CD4-positive, alpha-beta T cell (primary cell): ENCODE measurements around the gene EIF5. TPM values are rescaled to one million over a fixed set of nuclear protein-coding genes. Genes with fewer than 3 reads are reported as not detected.
A peak's percentile ranks its signal among the peaks of the same experiment; 100 is the strongest.

Experiments
- ATAC-seq: fragments of 200-7000 bp; cut with Tn5 transposase; one replicate; pipeline ENCODE4 v1.10.0; 2022; ENCODE audit warnings: mild to moderate bottlenecking; ENCODE audit not compliant: poor library complexity
- CTCF ChIA-PET: fragments of 350-600 bp; sonication (Branson Sonifier 250); formaldehyde crosslinking; loops from one replicate; lab custom pipeline; 2021; ENCODE audit warnings: antibody characterized with exemption, inconsistent platforms; lab: Charles Lee
- POLR2A ChIA-PET: fragments of 350-600 bp; sonication (Branson Sonifier 250); formaldehyde crosslinking; loops from one replicate; lab custom pipeline; 2021; ENCODE audit warnings: antibody characterized with exemption, inconsistent platforms; lab: Charles Lee
- DNase-seq, 14 experiments: peaks; one replicate each; pipeline ENCODE4 v3.0.0-alpha.2; 2013 to 2020; ENCODE audit warnings: mixed read lengths in 2 of 14
- H3K27ac ChIP-seq, 2 donors: one replicate each; pipeline versions ENCODE4 v1.5.1 to v1.7.0; 2013; ENCODE audit warnings: low read length in 2 of 2, low read depth in 1 of 2, mild to moderate bottlenecking in 1 of 2
- H3K27me3 ChIP-seq, 2 experiments: 1 replicate in 1 of 2; 2 replicates in 1 of 2; pipeline versions ENCODE4 v1.6.1 to v1.7.0; 2013; ENCODE audit warnings: low read length in 2 of 2, control low read depth in 1 of 2, mild to moderate bottlenecking in 1 of 2, moderate library complexity in 1 of 2; ENCODE audit not compliant: insufficient read depth in 2 of 2, control insufficient read depth in 1 of 2
- H3K36me3 ChIP-seq: one replicate; pipeline ENCODE4 v1.6.1; 2013; ENCODE audit warnings: low read length, control low read depth; ENCODE audit not compliant: insufficient read depth
- H3K4me1 ChIP-seq: one replicate; pipeline ENCODE4 v1.6.1; 2013; ENCODE audit warnings: low read length, control low read depth; ENCODE audit not compliant: insufficient read depth
- H3K4me3 ChIP-seq: one replicate; pipeline ENCODE4 v1.5.1; 2013; ENCODE audit warnings: mild to moderate bottlenecking, low read length, moderate library complexity
- H3K9me3 ChIP-seq, 2 experiments: 1 replicate in 1 of 2; 2 replicates in 1 of 2; pipeline versions ENCODE4 v1.6.1 to v1.7.0; 2013; ENCODE audit warnings: low read length in 2 of 2, mild to moderate bottlenecking in 2 of 2, control low read depth in 1 of 2, moderate library complexity in 1 of 2; ENCODE audit not compliant: control insufficient read depth in 1 of 2, insufficient read depth in 1 of 2
- H3K27ac Mint-ChIP-seq: one replicate; pipeline ENCODE4 v1.8.0; 2020; ENCODE audit warnings: mixed read lengths
- H3K27me3 Mint-ChIP-seq: one replicate; pipeline ENCODE4 v1.8.0; 2021; ENCODE audit warnings: mixed read lengths
- H3K36me3 Mint-ChIP-seq: one replicate; pipeline ENCODE4 v1.8.0; 2021; ENCODE audit warnings: low read depth, mixed read lengths
- H3K4me1 Mint-ChIP-seq: one replicate; pipeline ENCODE4 v1.8.0; 2021; ENCODE audit warnings: low read depth, mixed read lengths
- H3K4me3 Mint-ChIP-seq: one replicate; pipeline ENCODE4 v1.8.0; 2020; ENCODE audit warnings: mild to moderate bottlenecking, mixed read lengths
- H3K9me3 Mint-ChIP-seq: one replicate; pipeline ENCODE4 v1.8.0; 2020; ENCODE audit warnings: mixed read lengths
- intact Hi-C, 2 experiments: fragments of 100-400 bp; cut with DNase I in 1 of 2; cut with micrococcal nuclease in 1 of 2; formaldehyde crosslinking; loops; one replicate each; pipeline versions ENCODE4 v1.15.1 to v1.9.0; 2023 to 2025; cut with DNase I, micrococcal nuclease
- total RNA-seq, 174 experiments: library from RNA in 2 of 174; stranded (reverse) in 2 of 174; gene quantifications; one replicate each; pipeline ENCODE4 v1.2.3 and lab custom pipeline; 2021 to 2026
- TF ChIP-seq, protein P1 (sequence below): fragments of 200-600 bp; IDR thresholded peaks from one replicate; pipeline ENCODE4 v1.8.0; 2022; ENCODE audit warnings: antibody characterized with exemption, mild to moderate bottlenecking

The EIF5 gene
- total RNA-seq, 2 experiments from 2014 or later, result 658 TPM

- TF ChIP-seq, protein P1, sequence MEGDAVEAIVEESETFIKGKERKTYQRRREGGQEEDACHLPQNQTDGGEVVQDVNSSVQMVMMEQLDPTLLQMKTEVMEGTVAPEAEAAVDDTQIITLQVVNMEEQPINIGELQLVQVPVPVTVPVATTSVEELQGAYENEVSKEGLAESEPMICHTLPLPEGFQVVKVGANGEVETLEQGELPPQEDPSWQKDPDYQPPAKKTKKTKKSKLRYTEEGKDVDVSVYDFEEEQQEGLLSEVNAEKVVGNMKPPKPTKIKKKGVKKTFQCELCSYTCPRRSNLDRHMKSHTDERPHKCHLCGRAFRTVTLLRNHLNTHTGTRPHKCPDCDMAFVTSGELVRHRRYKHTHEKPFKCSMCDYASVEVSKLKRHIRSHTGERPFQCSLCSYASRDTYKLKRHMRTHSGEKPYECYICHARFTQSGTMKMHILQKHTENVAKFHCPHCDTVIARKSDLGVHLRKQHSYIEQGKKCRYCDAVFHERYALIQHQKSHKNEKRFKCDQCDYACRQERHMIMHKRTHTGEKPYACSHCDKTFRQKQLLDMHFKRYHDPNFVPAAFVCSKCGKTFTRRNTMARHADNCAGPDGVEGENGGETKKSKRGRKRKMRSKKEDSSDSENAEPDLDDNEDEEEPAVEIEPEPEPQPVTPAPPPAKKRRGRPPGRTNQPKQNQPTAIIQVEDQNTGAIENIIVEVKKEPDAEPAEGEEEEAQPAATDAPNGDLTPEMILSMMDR, result no peak
- Histone ChIP-seq H3K27ac (no peak overlapping the region), H3K36me3 (peaks cover 60% of the 10 kb centered on the region), H3K27me3 (no peaks in the 10 kb centered on the region), H3K9me3 (no peaks in the 10 kb centered on the region), H3K4me1 (no peaks in the 10 kb centered on the region), H3K4me3 (no peak overlapping the region)
- Mint-ChIP-seq H3K36me3 (peaks cover 64% of the 10 kb centered on the region), H3K27ac (peak overlapping the region; percentile 45), H3K9me3 (no peaks in the 10 kb centered on the region), H3K27me3 (no peaks in the 10 kb centered on the region), H3K4me3 (no peak overlapping the region), H3K4me1 (peaks cover 35% of the 10 kb centered on the region)
- CTCF ChIA-PET, result interaction anchor here (1.1 kb wide), 1 partner anchor 47 kb away, joined by 3 read pairs; no protein-coding TSS in a partner anchor
- intact Hi-C loops, result no loop called here
- ATAC-seq (no peak), DNase-seq (no peak)
- POLR2A ChIA-PET, result interaction anchor here (2.2 to 6.1 kb wide), 2 partner anchors 9 to 47 kb away, joined by 7 to 51 read pairs; partner anchors contain the start of gene EIF5
Observed at GRCh38 chr14:103343905-103344797, 10.1 kb downstream of the EIF5 start.

GRCh38 chr14:103346286-103346685 lies 12.2 kb downstream of the EIF5 start:
- TF ChIP-seq, protein P1, result no peak
- peaks cover 38% of the 10 kb centered on the region for H3K36me3 ChIP-seq
- POLR2A ChIA-PET, result interaction anchor here (0.8 to 6.1 kb wide), 2 partner anchors 12 to 41 kb away, joined by 3 to 51 read pairs; partner anchors contain the start of gene EIF5
- no peaks in the 10 kb centered on the region for H3K9me3 Mint-ChIP-seq
- peaks cover 20% of the 10 kb centered on the region for H3K4me1 Mint-ChIP-seq
- intact Hi-C loops, result no loop called here
- CTCF ChIA-PET, result no interaction called here
- H3K4me1 ChIP-seq, result no peaks in the 10 kb centered on the region
- peak overlapping the region; percentile 47 for H3K27ac Mint-ChIP-seq
- DNase-seq, result no peak
- H3K27me3 ChIP-seq, result no peaks in the 10 kb centered on the region
- H3K27ac ChIP-seq, result no peak overlapping the region
- no peak for ATAC-seq
- no peaks in the 10 kb centered on the region for H3K9me3 ChIP-seq
- no peaks in the 10 kb centered on the region for H3K27me3 Mint-ChIP-seq
- no peak overlapping the region for H3K4me3 Mint-ChIP-seq
- peaks cover 43% of the 10 kb centered on the region for H3K36me3 Mint-ChIP-seq
- H3K4me3 ChIP-seq, result no peak overlapping the region

- H3K36me3 Mint-ChIP-seq, result peaks cover 33% of the 10 kb centered on the region
- no peaks in the 10 kb centered on the region for H3K4me1 ChIP-seq
- H3K27me3 Mint-ChIP-seq, result no peaks in the 10 kb centered on the region
- H3K4me3 ChIP-seq, result no peak overlapping the region
- DNase-seq (no peak), ATAC-seq (no peak)
- H3K27ac Mint-ChIP-seq, result no peak overlapping the region
- H3K27me3 ChIP-seq, result no peaks in the 10 kb centered on the region
- TF ChIP-seq, protein P1, result no peak
- ChIA-PET CTCF (interaction anchor here (1.1 kb wide), 1 partner anchor 44 kb away, joined by 3 read pairs; no protein-coding TSS in a partner anchor), POLR2A (interaction anchor here (0.7 to 6.1 kb wide), 3 partner anchors 10 to 44 kb away, joined by 3 to 51 read pairs (median 3); partner anchors contain the start of gene EIF5)
- peaks cover 29% of the 10 kb centered on the region for H3K36me3 ChIP-seq
- intact Hi-C loops, result no loop called here
- peak overlapping the region; percentile 14 for H3K4me3 Mint-ChIP-seq
- H3K9me3 Mint-ChIP-seq, result no peaks in the 10 kb centered on the region
- H3K27ac ChIP-seq, result no peak overlapping the region
- H3K4me1 Mint-ChIP-seq, result peaks cover 13% of the 10 kb centered on the region
- no peaks in the 10 kb centered on the region for H3K9me3 ChIP-seq
Observed at GRCh38 chr14:103347091-103347815, 13.2 kb downstream of the EIF5 start.
